Measurements from ENCODE around the gene ATP13A2.
"Not testable (repeated sequence)": the region's sequence is repeated elsewhere in the genome, so short reads cannot be mapped to it uniquely, and the experiment has no call there.

Gene ATP13A2

GRCh38 chr1:16965486-16966067 lies 46.2 kb downstream of the ATP13A2 start:
- no peak for DNase-seq (ENCODE audit: insufficient read length, low spot score)
- no peak for FAIRE-seq

GRCh38 chr1:16964169-16964568 lies 47.6 kb downstream of the ATP13A2 start:
- not testable (repeated sequence) for FAIRE-seq

GRCh38 chr1:16961297-16962133 lies 50.2 kb downstream of the ATP13A2 start:
- FAIRE-seq: no peak

More at GRCh38 chr1:16964169-16964568, 47.6 kb downstream of the ATP13A2 start:
- not testable (repeated sequence) for DNase-seq (ENCODE audit: insufficient read length, low spot score)

GRCh38 chr1:16960560-16961296 lies 51.0 kb downstream of the ATP13A2 start:
- DNase-seq (ENCODE audit: insufficient read length, low spot score): peak; percentile 50

More at GRCh38 chr1:16961297-16962133, 50.2 kb downstream of the ATP13A2 start:
- no peak for DNase-seq (ENCODE audit: insufficient read length, low spot score)

GRCh38 chr1:16958475-16958874 lies 53.3 kb downstream of the ATP13A2 start:
- no peak for DNase-seq (ENCODE audit: insufficient read length, low spot score)
- FAIRE-seq: no peak

More at GRCh38 chr1:16960560-16961296, 51.0 kb downstream of the ATP13A2 start:
- FAIRE-seq: peak; percentile 40

- no peak for DNase-seq (ENCODE audit: insufficient read length, low spot score)
- no peak for FAIRE-seq
Measured at GRCh38 chr1:16957731-16958130, 54.0 kb downstream of the ATP13A2 start.

GRCh38 chr1:16956775-16957174 lies 55.0 kb downstream of the ATP13A2 start:
- no peak for DNase-seq (ENCODE audit: insufficient read length, low spot score)
- no peak for FAIRE-seq

GRCh38 chr1:16955186-16955585 lies 56.5 kb downstream of the ATP13A2 start:
- DNase-seq (ENCODE audit: insufficient read length, low spot score) (no peak), FAIRE-seq (no peak)

GRCh38 chr1:16954579-16954978 lies 57.1 kb downstream of the ATP13A2 start:
- DNase-seq (ENCODE audit: insufficient read length, low spot score) (no peak), FAIRE-seq (no peak)

GRCh38 chr1:16952376-16952775 lies 59.4 kb downstream of the ATP13A2 start:
- not testable (repeated sequence) for FAIRE-seq; DNase-seq (ENCODE audit: insufficient read length, low spot score)

GRCh38 chr1:16949026-16949425 lies 62.7 kb downstream of the ATP13A2 start:
- not testable (repeated sequence) for DNase-seq (ENCODE audit: insufficient read length, low spot score); FAIRE-seq

GRCh38 chr1:16948282-16948891 lies 63.3 kb downstream of the ATP13A2 start:
- FAIRE-seq; DNase-seq (ENCODE audit: insufficient read length, low spot score): not testable (repeated sequence)

- no peak for DNase-seq (ENCODE audit: insufficient read length, low spot score)
- FAIRE-seq: no peak
Measured at GRCh38 chr1:16946646-16947045, 65.1 kb downstream of the ATP13A2 start.

- DNase-seq (ENCODE audit: insufficient read length, low spot score); FAIRE-seq: not testable (repeated sequence)
Measured at GRCh38 chr1:16946185-16946584, 65.5 kb downstream of the ATP13A2 start.

GRCh38 chr1:16945512-16945911 lies 66.2 kb downstream of the ATP13A2 start:
- FAIRE-seq; DNase-seq (ENCODE audit: insufficient read length, low spot score): not testable (repeated sequence)

GRCh38 chr1:16944038-16944437 lies 67.7 kb downstream of the ATP13A2 start:
- FAIRE-seq (no peak), DNase-seq (ENCODE audit: insufficient read length, low spot score) (no peak)

- not testable (repeated sequence) for FAIRE-seq; DNase-seq (ENCODE audit: insufficient read length, low spot score)
Measured at GRCh38 chr1:16939386-16940180, 72.1 kb downstream of the ATP13A2 start.

- no peak for FAIRE-seq
Measured at GRCh38 chr1:16938351-16939321, 73.1 kb downstream of the ATP13A2 start.

GRCh38 chr1:16936580-16936979 lies 75.1 kb downstream of the ATP13A2 start:
- not testable (repeated sequence) for DNase-seq (ENCODE audit: insufficient read length, low spot score); FAIRE-seq

More at GRCh38 chr1:16938351-16939321, 73.1 kb downstream of the ATP13A2 start:
- DNase-seq (ENCODE audit: insufficient read length, low spot score): no peak
